Coronary artery (tissue), 2 donors: Measurements from ENCODE around the gene PGAP2.

Experiments
- DNase-seq: peaks from one replicate; pipeline ENCODE4 v3.0.0-alpha.2; 2017; ENCODE audit warnings: low spot score
- H3K27ac ChIP-seq, 2 donors: fragments of 200-600 bp; sonication (generic); one replicate each; pipeline ENCODE4 v1.5.1; 2016 to 2019
- H3K4me3 ChIP-seq: fragments of 200-600 bp; sonication (generic); 2 replicates; pipeline ENCODE4 v1.5.1; 2016; ENCODE audit warnings: mild to moderate bottlenecking, moderate library complexity
- TF ChIP-seq, protein P1 (sequence below): fragments of 200-600 bp; sonication (generic); IDR thresholded peaks from one replicate; pipeline ENCODE4 v1.5.1; 2019; ENCODE audit warnings: antibody characterized with exemption

PGAP2 gene

DNA sequence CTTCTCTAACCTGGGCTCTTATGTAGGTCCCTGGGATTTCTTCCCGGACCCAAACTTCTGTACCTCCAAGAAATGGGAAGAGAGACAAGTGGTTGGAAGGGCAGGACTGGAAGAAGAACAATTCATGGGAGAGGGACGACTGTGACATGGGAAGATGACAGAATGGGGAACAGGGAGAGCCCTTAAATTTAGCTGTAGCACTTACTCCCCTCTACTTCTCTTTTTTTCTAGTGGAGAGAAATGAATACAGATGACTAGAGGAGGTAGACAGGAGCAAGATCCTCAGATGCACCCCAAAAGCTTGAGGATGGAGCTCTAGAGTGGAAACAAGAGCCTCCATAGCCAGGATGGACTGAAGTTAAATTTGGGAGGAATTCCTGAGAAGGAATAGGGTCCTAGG, 30.1 kb downstream of the PGAP2 start:
- TF ChIP-seq, protein P1, sequence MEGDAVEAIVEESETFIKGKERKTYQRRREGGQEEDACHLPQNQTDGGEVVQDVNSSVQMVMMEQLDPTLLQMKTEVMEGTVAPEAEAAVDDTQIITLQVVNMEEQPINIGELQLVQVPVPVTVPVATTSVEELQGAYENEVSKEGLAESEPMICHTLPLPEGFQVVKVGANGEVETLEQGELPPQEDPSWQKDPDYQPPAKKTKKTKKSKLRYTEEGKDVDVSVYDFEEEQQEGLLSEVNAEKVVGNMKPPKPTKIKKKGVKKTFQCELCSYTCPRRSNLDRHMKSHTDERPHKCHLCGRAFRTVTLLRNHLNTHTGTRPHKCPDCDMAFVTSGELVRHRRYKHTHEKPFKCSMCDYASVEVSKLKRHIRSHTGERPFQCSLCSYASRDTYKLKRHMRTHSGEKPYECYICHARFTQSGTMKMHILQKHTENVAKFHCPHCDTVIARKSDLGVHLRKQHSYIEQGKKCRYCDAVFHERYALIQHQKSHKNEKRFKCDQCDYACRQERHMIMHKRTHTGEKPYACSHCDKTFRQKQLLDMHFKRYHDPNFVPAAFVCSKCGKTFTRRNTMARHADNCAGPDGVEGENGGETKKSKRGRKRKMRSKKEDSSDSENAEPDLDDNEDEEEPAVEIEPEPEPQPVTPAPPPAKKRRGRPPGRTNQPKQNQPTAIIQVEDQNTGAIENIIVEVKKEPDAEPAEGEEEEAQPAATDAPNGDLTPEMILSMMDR, result no peak
- DNase-seq, result no peak
- peak overlapping the region in 1 of 2 donors; percentile 99 for H3K27ac ChIP-seq
- H3K4me3 ChIP-seq, result peak overlapping the region; percentile 91

DNA sequence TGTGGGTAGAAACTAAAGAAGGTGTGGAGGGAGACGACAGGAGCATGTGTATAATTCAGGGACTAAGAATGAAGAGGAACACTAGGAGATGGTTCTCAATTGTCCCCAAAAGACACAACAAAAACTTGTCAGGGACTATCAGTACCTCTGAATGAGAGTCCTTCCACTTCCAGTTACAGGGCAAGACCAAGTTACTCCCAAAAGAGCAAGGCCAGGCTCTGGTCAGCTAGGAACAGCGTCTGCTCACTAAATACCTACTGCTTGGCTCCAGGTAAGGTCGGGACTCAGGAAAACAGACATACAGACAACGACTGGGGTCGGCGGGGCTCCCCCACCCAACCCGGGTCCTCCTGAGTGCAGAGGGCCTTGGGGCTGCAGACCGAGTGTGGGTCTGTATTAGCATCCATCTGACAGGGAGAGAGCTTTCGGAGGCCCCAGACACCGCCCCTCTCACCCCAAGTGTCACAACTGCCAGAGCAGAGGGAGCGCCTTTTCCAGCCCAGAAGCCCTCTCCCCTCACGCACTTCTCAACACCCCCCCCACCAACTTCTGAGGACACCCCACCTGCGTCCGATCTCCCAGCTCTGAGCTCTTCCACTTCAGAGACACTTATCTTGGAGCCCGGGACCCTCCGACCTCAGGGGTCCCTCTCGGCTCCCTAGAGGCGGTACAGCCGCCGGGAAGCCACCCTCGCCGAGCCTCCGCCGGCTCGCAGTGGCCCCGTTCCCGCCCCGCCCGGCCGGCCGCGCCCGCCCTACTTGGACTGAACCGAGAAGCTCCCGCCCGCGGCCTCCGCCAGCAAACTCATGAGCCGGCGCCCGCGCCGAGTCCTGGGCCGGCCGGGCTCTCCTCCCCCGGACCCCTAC, 31.9 kb downstream of the PGAP2 start:
- TF ChIP-seq, protein P1, result no peak
- Histone ChIP-seq H3K4me3 (peak overlapping the region; percentile 91), H3K27ac (peak overlapping the region; percentile 89 to 99)
- no peak for DNase-seq

DNA sequence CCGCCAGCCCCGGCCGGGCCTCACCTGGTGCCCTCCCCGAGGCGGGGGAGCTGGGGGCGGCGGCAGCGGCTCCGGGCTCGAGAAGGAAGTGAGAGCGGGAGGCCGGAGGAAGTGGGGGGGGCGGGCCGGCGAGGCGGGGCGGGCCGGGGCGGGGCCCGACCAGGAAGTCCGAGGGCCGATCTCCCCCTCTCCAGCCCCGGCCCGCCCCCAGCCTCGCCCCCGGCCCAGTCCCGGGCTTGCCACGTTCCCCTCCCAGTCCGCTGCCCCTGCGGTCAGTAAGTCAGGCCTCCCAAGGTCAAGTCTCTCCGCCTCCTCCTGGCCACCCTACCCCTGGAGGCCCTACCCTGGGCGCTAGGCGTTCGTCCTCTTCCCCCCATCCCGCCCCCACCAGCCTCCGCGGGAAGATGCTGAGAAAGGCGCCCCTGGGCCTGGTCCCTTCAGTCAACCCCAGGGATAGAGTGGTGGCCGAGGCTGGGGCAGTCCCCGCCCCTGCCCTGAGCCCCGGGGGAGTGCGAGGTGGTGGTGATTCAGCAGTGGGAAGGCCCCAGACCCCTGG, 32.6 kb downstream of the PGAP2 start, which contains the start of gene RHOG:
Gene RHOG (minus strand): TSS at position 90 of the 556 bp plus-strand sequence. CDS start 12,821 bp downstream, outside the sequence.
- TF ChIP-seq, protein P1, result no peak
- H3K4me3 ChIP-seq, result peak within 1 kb of the TSS; percentile 91
- peak within 1 kb of the TSS; percentile 89 to 99 for H3K27ac ChIP-seq
- DNase-seq, result peak; percentile 91

DNA sequence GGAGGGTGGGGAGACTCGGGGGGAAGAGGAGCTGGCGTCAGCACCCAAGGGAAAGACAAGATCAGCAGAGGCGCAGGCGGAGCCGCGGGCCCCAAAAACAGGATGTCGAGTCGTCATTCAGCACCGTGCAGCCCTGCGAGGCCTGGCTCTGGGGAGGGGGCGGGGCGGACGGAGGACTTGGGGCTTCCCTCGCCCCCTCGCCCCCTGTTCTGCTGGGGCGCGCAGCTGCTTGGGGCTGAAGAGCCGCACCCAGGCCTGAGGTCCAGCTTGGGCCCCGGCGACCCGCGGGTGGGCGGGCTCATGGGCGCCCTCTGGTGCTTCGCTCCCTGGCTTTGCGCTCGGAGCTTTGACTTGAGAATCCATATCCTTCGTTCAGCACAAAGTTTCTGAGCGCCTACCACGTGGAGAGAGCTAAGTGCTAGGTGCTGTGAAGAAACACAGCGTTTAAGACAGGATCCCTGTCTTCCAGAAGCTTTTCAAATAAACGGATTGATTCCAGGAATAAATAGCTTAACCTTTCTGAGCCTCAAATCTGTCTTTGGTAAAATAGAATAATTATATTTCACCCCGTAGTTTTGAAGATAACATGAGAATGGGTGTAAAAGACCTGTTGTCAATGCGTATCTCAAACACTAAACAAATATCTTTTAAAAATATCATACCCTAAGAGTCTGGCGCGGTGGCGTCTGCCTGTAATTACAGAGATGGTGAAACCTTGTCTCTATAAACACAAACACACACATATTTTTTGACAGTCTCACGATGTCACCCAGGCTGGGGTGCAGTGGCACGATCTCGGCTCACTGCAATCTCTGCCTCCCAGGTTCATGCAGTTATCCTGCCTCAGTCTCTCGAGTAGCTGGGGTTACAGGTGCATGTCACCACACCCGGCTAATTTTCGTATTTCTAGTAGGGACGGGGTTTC, 33.3 kb downstream of the PGAP2 start:
- TF ChIP-seq, protein P1, result peak; percentile 67
- peak; percentile 91 for DNase-seq
- Histone ChIP-seq H3K4me3 (peak overlapping the region; percentile 91), H3K27ac (peak overlapping the region; percentile 89 to 99)

DNA sequence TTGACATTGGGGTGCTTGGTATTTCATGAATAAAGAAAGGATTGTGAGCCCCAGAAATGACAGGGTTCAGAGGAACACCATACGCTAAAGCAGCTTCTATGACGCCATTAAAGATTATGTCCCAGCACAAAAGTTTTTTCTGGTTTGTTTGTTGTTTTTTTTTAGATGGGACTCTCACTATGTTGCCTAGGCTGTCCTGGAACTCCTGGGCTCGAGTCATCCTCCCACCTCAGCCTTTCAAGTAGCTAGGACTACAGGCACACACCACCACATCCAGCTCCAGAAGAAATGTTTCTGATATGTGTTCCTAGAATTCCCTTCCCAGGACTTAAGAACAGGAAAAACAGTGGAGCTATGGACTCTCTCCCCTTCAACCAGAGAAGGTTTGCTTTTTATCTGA, 35.0 kb downstream of the PGAP2 start:
- TF ChIP-seq, protein P1, result no peak
- DNase-seq, result no peak
- H3K27ac ChIP-seq, result no peak overlapping the region
- H3K4me3 ChIP-seq, result no peak overlapping the region

DNA sequence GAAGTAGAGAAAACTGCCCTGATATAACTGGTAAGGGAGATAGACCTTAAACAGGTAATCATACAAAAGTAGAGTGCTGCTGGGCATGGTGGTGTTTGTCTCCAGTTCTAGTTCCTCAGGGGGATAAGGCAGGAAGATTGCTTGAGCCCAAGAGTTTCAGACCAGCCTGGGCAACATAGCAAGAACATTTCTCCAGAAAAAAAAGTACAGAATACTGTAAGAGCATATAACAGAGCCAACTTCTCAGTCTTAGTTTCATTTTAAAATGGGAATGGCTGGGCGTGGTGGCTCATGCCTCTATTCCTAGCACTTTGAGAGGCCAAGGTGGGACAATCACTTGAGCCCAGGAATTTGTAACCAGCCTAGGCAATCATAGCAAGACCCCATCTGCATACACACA, 36.9 kb downstream of the PGAP2 start:
- Histone ChIP-seq H3K27ac (no peak overlapping the region), H3K4me3 (no peak overlapping the region)
- TF ChIP-seq, protein P1, result no peak
- DNase-seq, result no peak
